Thymus (tissue), 11 donors: ENCODE results near the gene KANK4. TPM values are rescaled to one million over a fixed set of nuclear protein-coding genes. Genes with fewer than 3 reads are reported as not detected.
"Not testable (repeated sequence)": the region's sequence is repeated elsewhere in the genome, so short reads cannot be mapped to it uniquely, and the experiment has no call there.

ENCODE experiments used
- DNase-seq, 9 donors: peaks; one replicate each; pipeline ENCODE4 v3.0.0-alpha.2; 2013; ENCODE audit warnings: low spot score in 9 of 9, low read depth in 6 of 9, missing footprints in 1 of 9
- H3K27ac ChIP-seq, 2 donors: one replicate each; pipeline ENCODE4 v1.5.1; 2013; ENCODE audit warnings: control low read depth in 1 of 2, low read depth in 1 of 2, low read length in 1 of 2, mild to moderate bottlenecking in 1 of 2, moderate library complexity in 1 of 2
- H3K27me3 ChIP-seq, 2 donors: one replicate each; pipeline ENCODE4 v1.5.1; 2013; ENCODE audit warnings: low read length in 1 of 2; ENCODE audit not compliant: control insufficient read depth in 2 of 2, insufficient read depth in 1 of 2
- H3K36me3 ChIP-seq, 2 donors: one replicate each; pipeline ENCODE4 v1.5.1; 2013; ENCODE audit warnings: low read length in 1 of 2, mild to moderate bottlenecking in 1 of 2, moderate library complexity in 1 of 2; ENCODE audit not compliant: control insufficient read depth in 2 of 2, insufficient read depth in 2 of 2
- H3K4me1 ChIP-seq, 2 donors: one replicate each; pipeline ENCODE4 v1.5.1; 2013; ENCODE audit warnings: low read length in 2 of 2; ENCODE audit not compliant: control insufficient read depth in 2 of 2, insufficient read depth in 2 of 2
- H3K4me3 ChIP-seq, 2 donors: one replicate each; pipeline ENCODE4 v1.5.1; 2013; ENCODE audit warnings: low read length in 2 of 2, control low read depth in 1 of 2, mild to moderate bottlenecking in 1 of 2
- H3K9me3 ChIP-seq, 2 donors: one replicate each; pipeline ENCODE4 v1.5.1; 2013; ENCODE audit warnings: low read length in 1 of 2, mild to moderate bottlenecking in 1 of 2; ENCODE audit not compliant: control insufficient read depth in 2 of 2, insufficient read depth in 1 of 2
- WGBS: extraction: QIAGEN DNeasy Blood & Tissue Kit; methylation state at CpG from one replicate; pipeline ENCODE4 v1.1.7; 2013; 5-methylcytosine and 5-hydroxymethylcytosine counted together
- polyA plus RNA-seq: library from polyadenylated mRNA; stranded (reverse); fragments of 200-250 nt; gene quantifications from one replicate; pipeline ENCODE4 v1.2.3, GENCODE V29; 2013
- total RNA-seq: library from RNA; stranded (reverse); fragments of 120-200 nt; gene quantifications from one replicate; pipeline ENCODE4 v1.2.4, GENCODE V29; 2013
- donor health status: healthy.

The KANK4 gene
- total and polyA plus RNA-seq, 2 donors, result 0.21 to 0.99 TPM

DNA sequence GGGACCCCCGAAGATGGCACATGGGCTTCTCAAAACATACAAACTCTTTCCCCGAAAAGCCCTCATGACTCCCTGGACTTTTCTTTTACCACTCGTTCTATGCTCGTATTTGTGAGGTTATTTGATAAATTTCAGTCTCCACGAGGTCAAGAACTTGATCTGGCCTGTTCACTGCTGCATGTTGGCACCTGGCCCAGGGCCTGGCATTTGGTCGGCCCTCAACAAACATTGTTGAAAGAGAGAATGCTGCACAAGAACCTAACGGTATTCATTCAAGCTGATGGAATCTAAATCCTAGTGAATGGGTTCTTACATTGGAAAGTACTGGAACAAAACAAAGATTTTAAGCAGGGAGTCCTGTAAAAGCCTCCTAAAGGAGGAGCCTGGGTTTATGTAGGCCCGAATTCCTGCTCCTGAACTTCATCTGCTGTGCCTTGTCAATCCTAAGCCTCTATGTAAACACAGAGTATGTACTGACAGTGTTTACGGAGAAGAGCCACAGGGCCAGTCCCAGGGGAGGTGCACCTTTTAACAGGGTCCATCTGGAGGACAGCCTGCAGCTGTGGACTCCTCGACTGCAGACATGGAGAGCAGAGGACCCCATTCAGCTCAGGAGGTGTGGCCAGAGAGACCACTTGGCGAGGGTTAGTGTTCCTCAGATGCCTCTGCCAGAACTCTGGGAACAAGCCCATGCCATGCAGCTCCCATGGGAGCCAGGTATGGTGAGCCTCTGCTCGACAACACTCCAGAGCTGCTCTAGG, 77.7 kb downstream of the KANK4 start:
- H3K4me3 ChIP-seq, result no peak overlapping the region
- no peak overlapping the region for H3K27ac ChIP-seq
- no peaks in the 10 kb centered on the region for H3K4me1 ChIP-seq
- 86% methylated on average over 12 of the region's 12 CpGs for WGBS
- no peaks in the 10 kb centered on the region for H3K9me3 ChIP-seq
- no peak for DNase-seq
- H3K27me3 ChIP-seq, result no peaks in the 10 kb centered on the region
- H3K36me3 ChIP-seq, result no peaks in the 10 kb centered on the region

GRCh38 chr1:62240651-62241370, 78.4 kb downstream of the KANK4 start:
- Histone ChIP-seq H3K4me3 (no peak overlapping the region), H3K36me3 (no peaks in the 10 kb centered on the region), H3K27ac (no peak overlapping the region), H3K27me3 (no peaks in the 10 kb centered on the region), H3K9me3 (no peaks in the 10 kb centered on the region), H3K4me1 (no peaks in the 10 kb centered on the region)
- DNase-seq, result no peak
- 90% methylated on average over 9 of the region's 9 CpGs for WGBS

GRCh38 chr1:62239652-62240403, 79.4 kb downstream of the KANK4 start:
- H3K27me3 ChIP-seq, H3K4me3 ChIP-seq, H3K9me3 ChIP-seq, DNase-seq, H3K27ac ChIP-seq, H3K4me1 ChIP-seq, H3K36me3 ChIP-seq: not testable (repeated sequence)
- WGBS, result 89% methylated on average over 3 of the region's 3 CpGs

GRCh38 chr1:62238507-62238906, 80.7 kb downstream of the KANK4 start:
- no peaks in the 10 kb centered on the region for H3K9me3 ChIP-seq

GRCh38 chr1:62237950-62238374, 81.3 kb downstream of the KANK4 start:
- no peak for DNase-seq
- Histone ChIP-seq H3K4me3 (no peak overlapping the region), H3K9me3 (no peaks in the 10 kb centered on the region), H3K36me3 (no peaks in the 10 kb centered on the region), H3K27me3 (no peaks in the 10 kb centered on the region), H3K27ac (no peak overlapping the region), H3K4me1 (peaks cover 0 to 3% of the 10 kb centered on the region in 2 donors)
- 94% methylated on average over 8 of the region's 8 CpGs for WGBS

More at GRCh38 chr1:62238507-62238906, 80.7 kb downstream of the KANK4 start:
- no peaks in the 10 kb centered on the region for H3K27me3 ChIP-seq
- no peak overlapping the region for H3K27ac ChIP-seq
- DNase-seq, result no peak
- WGBS, result 98% methylated on average over 9 of the region's 9 CpGs
- H3K4me3 ChIP-seq, result no peak overlapping the region
- H3K36me3 ChIP-seq, result no peaks in the 10 kb centered on the region
- no peaks in the 10 kb centered on the region for H3K4me1 ChIP-seq

- H3K9me3 ChIP-seq, result no peaks in the 10 kb centered on the region
- H3K27me3 ChIP-seq, result no peaks in the 10 kb centered on the region
- H3K27ac ChIP-seq, result no peak overlapping the region
- WGBS, result 93% methylated on average over 4 of the region's 4 CpGs
- no peaks in the 10 kb centered on the region for H3K36me3 ChIP-seq
- peak in 1 of 9 donors; percentile 9 for DNase-seq
- H3K4me1 ChIP-seq, result peaks cover 0 to 3% of the 10 kb centered on the region in 2 donors
- no peak overlapping the region for H3K4me3 ChIP-seq
Measured at GRCh38 chr1:62237361-62237760, 81.9 kb downstream of the KANK4 start.

DNA sequence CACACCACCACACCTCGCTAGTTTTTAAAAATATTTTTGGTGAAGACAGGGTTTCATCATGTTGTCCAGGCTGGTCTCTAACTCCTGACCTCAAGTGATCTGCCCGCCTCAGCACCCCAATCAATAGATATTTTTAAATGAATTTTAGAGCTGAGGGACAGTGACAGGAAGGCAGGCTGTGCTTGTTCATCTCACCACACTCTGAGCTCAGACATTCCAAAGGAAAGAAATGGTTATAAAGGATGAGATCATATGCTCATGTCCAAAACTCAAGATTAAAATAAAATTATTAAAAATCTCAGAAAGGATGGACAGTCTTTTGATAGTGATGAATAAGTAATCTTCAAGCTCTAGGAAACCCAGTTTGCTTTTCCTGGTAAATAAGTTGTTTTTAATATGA, 83.7 kb downstream of the KANK4 start:
- Histone ChIP-seq H3K9me3 (no peaks in the 10 kb centered on the region), H3K36me3 (no peaks in the 10 kb centered on the region), H3K4me3 (no peak overlapping the region), H3K27ac (no peak overlapping the region), H3K4me1 (peaks cover 0 to 3% of the 10 kb centered on the region in 2 donors), H3K27me3 (no peaks in the 10 kb centered on the region)
- no peak for DNase-seq
- 95% methylated on average over 2 of the region's 2 CpGs for WGBS

- Histone ChIP-seq H3K9me3 (no peaks in the 10 kb centered on the region), H3K27me3 (no peaks in the 10 kb centered on the region), H3K4me3 (no peak overlapping the region), H3K27ac (no peak overlapping the region), H3K4me1 (peaks cover 0 to 6% of the 10 kb centered on the region in 2 donors), H3K36me3 (no peaks in the 10 kb centered on the region)
- DNase-seq, result no peak
- WGBS, result 94% methylated on average over 6 of the region's 6 CpGs
Measured at GRCh38 chr1:62234688-62235087, 84.5 kb downstream of the KANK4 start.
